HepG2 (cell line): ENCODE measurements around the gene PSKH1. TPM values are rescaled to one million over a fixed set of nuclear protein-coding genes. Genes with fewer than 3 reads are reported as not detected.

Experiments
- ATAC-seq: fragments of 200-7000 bp; cut with Tn5 transposase; 3 replicates; pipeline ENCODE4 v1.9.1; 2020; ENCODE audit warnings: mild to moderate bottlenecking, moderate library complexity
- BruUV-seq: library from RNA; stranded (reverse); fragments of 400-500 nt; replicated peaks from 2 replicates; lab custom pipeline; 2021; lab: Mats Ljungman, UMichigan
- CTCF ChIA-PET: fragments of 300-600 bp; formaldehyde crosslinking; extraction: SDS; loops from one replicate; lab custom pipeline; 2021; ENCODE audit warnings: low total read pairs, inconsistent platforms, low intra/inter-chr PET ratio; lab: Yijun Ruan, JAX
- POLR2A ChIA-PET: fragments of 350-600 bp; sonication (Branson Sonifier 250); formaldehyde crosslinking; loops from one replicate; lab custom pipeline; 2020; ENCODE audit warnings: antibody characterized with exemption, inconsistent platforms; lab: Yijun Ruan, JAX
- DNase-seq: peaks from one replicate; pipeline ENCODE4 v3.0.0-alpha.2; 2015; ENCODE audit warnings: low spot score
- FAIRE-seq: peaks from 3 replicates; lab custom pipeline; 2011; peaks lifted over from hg19 to GRCh38; lab: Jason Lieb, UNC
- H2AFZ ChIP-seq: one replicate; pipeline ENCODE4 v1.6.1; 2011; ENCODE audit warnings: low read length, inconsistent platforms
- H3K27ac ChIP-seq: fragments of 300-600 bp; 3 replicates; pipeline ENCODE4 v1.8.0; 2011; ENCODE audit warnings: mixed run types, mild to moderate bottlenecking, mixed read lengths, low read length, inconsistent platforms; ENCODE audit not compliant: insufficient read depth; ENCODE audit errors: extremely low read length
- H3K27me3 ChIP-seq, 2 experiments: fragments of 200-600 bp in 1 of 2; 2 replicates in 1 of 2; 3 replicates in 1 of 2; pipeline versions ENCODE4 v1.6.0 to v1.8.0; 2011; ENCODE audit warnings: low read length in 2 of 2, mild to moderate bottlenecking in 2 of 2, moderate library complexity in 2 of 2, inconsistent platforms in 1 of 2; ENCODE audit not compliant: insufficient read depth in 2 of 2, control insufficient read depth in 1 of 2
- H3K36me3 ChIP-seq, 2 experiments: fragments of 200-600 bp in 1 of 2; replicated peaks in 1 of 2; 2 replicates in 1 of 2; 3 replicates in 1 of 2; pipeline versions ENCODE4 v1.5.1 to v1.8.0; 2011; ENCODE audit warnings: low read length in 2 of 2, inconsistent platforms in 1 of 2; ENCODE audit not compliant: insufficient read depth in 2 of 2, control insufficient read depth in 1 of 2
- H3K4me1 ChIP-seq: 2 replicates; pipeline ENCODE4 v1.5.1; 2012; ENCODE audit warnings: low read length, inconsistent platforms; ENCODE audit not compliant: insufficient read depth
- H3K4me2 ChIP-seq: 2 replicates; pipeline ENCODE4 v1.6.0; 2011; ENCODE audit warnings: low read depth, low read length, inconsistent platforms
- H3K4me3 ChIP-seq, 3 experiments: fragments of 200-600 bp in 1 of 3; sonication (generic), shearing (Covaris generic) in 1 of 3; replicated peaks in 1 of 3; 2 replicates each; pipeline ENCODE4 v1.5.1; 2011 to 2016; ENCODE audit warnings: low read length in 3 of 3, inconsistent platforms in 2 of 3, low read depth in 2 of 3, mild to moderate bottlenecking in 2 of 3, control low read depth in 1 of 3, mixed read lengths in 1 of 3; ENCODE audit not compliant: insufficient read depth in 1 of 3
- H3K79me2 ChIP-seq: one replicate; pipeline ENCODE4 v1.6.1; 2011; ENCODE audit warnings: low read length, inconsistent platforms; ENCODE audit not compliant: insufficient read depth
- H3K9ac ChIP-seq: 2 replicates; pipeline ENCODE4 v1.6.0; 2011; ENCODE audit warnings: mild to moderate bottlenecking, low read depth, low read length, inconsistent platforms; ENCODE audit not compliant: insufficient read depth
- H3K9me3 ChIP-seq: 2 replicates; pipeline ENCODE4 v1.5.1; 2012; ENCODE audit warnings: mild to moderate bottlenecking, low read length
- H4K20me1 ChIP-seq: 2 replicates; pipeline ENCODE4 v1.6.0; 2011; ENCODE audit warnings: inconsistent platforms, mild to moderate bottlenecking, low read length, moderate library complexity; ENCODE audit not compliant: insufficient read depth
- CERS6 ChIP-seq: sonication (generic); formaldehyde crosslinking; IDR thresholded peaks from 2 replicates; pipeline ENCODE4 v1.5.0; 2020; ENCODE audit warnings: missing genetic modification reagents
- DDIT3 ChIP-seq: sonication (generic); formaldehyde crosslinking; IDR thresholded peaks from 2 replicates; pipeline ENCODE4 v1.4.0; 2020; ENCODE audit warnings: mild to moderate bottlenecking, missing genetic modification reagents
- DNMT3B ChIP-seq: conservative IDR thresholded peaks from 2 replicates; pipeline ENCODE4 v1.6.1; 2016; ENCODE audit warnings: missing biosample characterization, control low read depth
- IKZF4 ChIP-seq: sonication (generic); formaldehyde crosslinking; IDR thresholded peaks from 2 replicates; pipeline ENCODE4 v1.5.1; 2020; ENCODE audit warnings: borderline replicate concordance, mild to moderate bottlenecking, low read depth, missing genetic modification reagents; ENCODE audit errors: not compliant biosample characterization
- MTF1 ChIP-seq: sonication (generic); formaldehyde crosslinking; IDR thresholded peaks from 2 replicates; pipeline ENCODE4 v1.5.0; 2020; ENCODE audit warnings: missing genetic modification reagents
- POLR2AphosphoS5 ChIP-seq: IDR thresholded peaks from 2 replicates; pipeline ENCODE4 v1.6.1; 2012; ENCODE audit warnings: low read depth, low read length
- TCF12 ChIP-seq, 2 experiments: fragments of 450-650 bp in 1 of 2; sonication (generic) in 1 of 2; formaldehyde crosslinking in 1 of 2; IDR thresholded peaks; 2 replicates each; pipeline versions ENCODE4 v1.6.1 to v1.8.0; 2017 to 2022; ENCODE audit warnings: antibody characterized with exemption in 1 of 2, mild to moderate bottlenecking in 1 of 2, missing genetic modification reagents in 1 of 2, moderate library complexity in 1 of 2
- ZNF382 ChIP-seq: sonication (generic); formaldehyde crosslinking; IDR thresholded peaks from 2 replicates; pipeline ENCODE4 v1.5.0; 2020; ENCODE audit warnings: missing genetic modification reagents, mild to moderate bottlenecking, borderline replicate concordance
- ZNF44 ChIP-seq: sonication (generic); formaldehyde crosslinking; IDR thresholded peaks from 2 replicates; pipeline ENCODE4 v1.5.1; 2020; ENCODE audit warnings: mild to moderate bottlenecking, missing genetic modification reagents
- ZNF576 ChIP-seq: sonication (generic); formaldehyde crosslinking; IDR thresholded peaks from 2 replicates; pipeline ENCODE4 v1.4.0; 2020; ENCODE audit warnings: mild to moderate bottlenecking, missing genetic modification reagents
- ZNF639 ChIP-seq: conservative IDR thresholded peaks from 2 replicates; pipeline ENCODE4 v1.6.1; 2018; ENCODE audit warnings: missing genetic modification reagents
- ZNF747 ChIP-seq: sonication (generic); formaldehyde crosslinking; IDR thresholded peaks from 2 replicates; pipeline ENCODE4 v1.8.1; 2023; ENCODE audit warnings: missing genetic modification reagents, mild to moderate bottlenecking, borderline replicate concordance
- ZNF788 ChIP-seq: sonication (generic); formaldehyde crosslinking; IDR thresholded peaks from 2 replicates; pipeline ENCODE4 v1.5.0; 2020; ENCODE audit warnings: mild to moderate bottlenecking, missing genetic modification reagents, borderline replicate concordance
- WGBS: methylation state at CpG from one replicate; pipeline ENCODE4 v1.1.6; 2017; ENCODE audit warnings: low lambda C conversion rate; 5-methylcytosine and 5-hydroxymethylcytosine counted together
- in situ Hi-C: cut with HindIII; loops from 2 replicates; pipeline ENCODE4 v1.10.0; 2017; ENCODE audit warnings: low pct_unique_long_range_greater_than_20kb; ENCODE audit not compliant: extremely low pct_ligation_motif_present
- intact Hi-C: fragments of 100-400 bp; cut with micrococcal nuclease; formaldehyde crosslinking; loops from one replicate; pipeline ENCODE4 v1.10.0; 2022; ENCODE audit not compliant: unreplicated experiment
- polyA plus RNA-seq, 8 experiments: library from polyadenylated mRNA; depleted of rRNA in 3 of 8; stranded (reverse) in 7 of 8; unstranded in 1 of 8; fragments of >200 nt; fragmentation: Illumina TruSeq in 4 of 8; extraction: Trizol in 4 of 8; gene quantifications; 2 replicates each; pipeline versions ENCODE4 v1.2.1 to v1.2.3, GENCODE V29; 2011 to 2016; ENCODE audit warnings: low read depth in 4 of 8, missing spikeins in 1 of 8, mixed read lengths in 1 of 8; ENCODE audit not compliant: insufficient read depth in 1 of 8
- total RNA-seq, 5 experiments: library from RNA; depleted of rRNA; stranded (reverse); fragments of >200 nt; fragmentation: Illumina TruSeq; extraction: Trizol; gene quantifications; 2 replicates each; pipeline ENCODE4 v1.2.3, GENCODE V29; 2016; ENCODE audit warnings: low read depth in 1 of 5

The PSKH1 gene
- total and polyA plus RNA-seq, 2 of the 13 experiments (the other 11 are each of a cell fraction or from before 2014, with no cell fraction given), result 8.4 to 19.1 TPM

- CTCF ChIA-PET, result no interaction called here
- no peak for ATAC-seq
- H3K4me1 ChIP-seq, result peaks cover 26% of the 10 kb centered on the region
Observed at GRCh38 chr16:67861877-67862276, 31.2 kb upstream of the PSKH1 start.

GRCh38 chr16:67862623-67863583, 30.2 kb upstream of the PSKH1 start:
- no peak overlapping the region for H3K9ac ChIP-seq
- TF ChIP-seq IKZF4 (no peak), POLR2AphosphoS5 (0 out of 2 replicates have a peak, but pooled peaks have one; percentile 13), TCF12 (IDR thresholded peaks at IDR 0.05) (no peak), TCF12 (CRISPR knock-in tag; IDR thresholded peaks at IDR 0.05) (no peak), CERS6 (no peak), ZNF639 (no peak), ZNF382 (CRISPR knock-in tag) (no peak)
- no peaks in the 10 kb centered on the region for H3K9me3 ChIP-seq
- no TSS peak for BruUV-seq
- H3K4me1 ChIP-seq, result peaks cover 16% of the 10 kb centered on the region
- H4K20me1 ChIP-seq, result peaks cover 41% of the 10 kb centered on the region
- DNase-seq (no peak), ATAC-seq (no peak), FAIRE-seq (no peak)
- POLR2A ChIA-PET, result interaction anchor here (1.0 kb wide), 1 partner anchor 11 kb away, joined by 3 read pairs; no protein-coding TSS in a partner anchor
- peaks cover 70% of the 10 kb centered on the region for H3K79me2 ChIP-seq
- WGBS, result 98% methylated on average over 11 of the region's 11 CpGs
- no peak overlapping the region for H3K4me2 ChIP-seq
- H3K27ac ChIP-seq, result no peak overlapping the region
- peaks cover 23 to 69% of the 10 kb centered on the region in 2 experiments for H3K36me3 ChIP-seq
- intact Hi-C loops, result no loop called here
- in situ Hi-C loops, result no loop called here
- no peak overlapping the region for H2AFZ ChIP-seq
- no peaks in the 10 kb centered on the region for H3K27me3 ChIP-seq
- H3K4me3 ChIP-seq, result no peak overlapping the region
- CTCF ChIA-PET, result no interaction called here

More at GRCh38 chr16:67861877-67862276, 31.2 kb upstream of the PSKH1 start:
- intact Hi-C loops, result no loop called here
- H3K4me2 ChIP-seq, result no peak overlapping the region
- H3K79me2 ChIP-seq, result peaks cover 78% of the 10 kb centered on the region
- H4K20me1 ChIP-seq, result peaks cover 51% of the 10 kb centered on the region
- H3K36me3 ChIP-seq, result peaks cover 21 to 59% of the 10 kb centered on the region in 2 experiments
- POLR2A ChIA-PET, result interaction anchor here (1.3 kb wide), 1 partner anchor 16 kb away, joined by 4 read pairs; no protein-coding TSS in a partner anchor
- WGBS, result 97% methylated on average over 6 of the region's 6 CpGs
- H3K27me3 ChIP-seq, result no peaks in the 10 kb centered on the region
- no peak overlapping the region for H3K27ac ChIP-seq
- no peak overlapping the region for H3K9ac ChIP-seq
- TF ChIP-seq ZNF788 (CRISPR knock-in tag), result 0 out of 2 replicates have a peak, but pooled peaks have one; percentile 27
- no peak for TF ChIP-seq ZNF747 (CRISPR knock-in tag)
- TF ChIP-seq MTF1 (CRISPR knock-in tag), result no peak
- TF ChIP-seq ZNF44 (CRISPR knock-in tag), result no peak
- no peak for TF ChIP-seq DNMT3B
- TF ChIP-seq DDIT3 (CRISPR knock-in tag), result no peak
- TF ChIP-seq ZNF576 (CRISPR knock-in tag), result no peak
- H3K9me3 ChIP-seq, result no peaks in the 10 kb centered on the region
- no TSS peak for BruUV-seq
- no peak overlapping the region for H2AFZ ChIP-seq
- in situ Hi-C loops, result no loop called here
- H3K4me3 ChIP-seq, result no peak overlapping the region
- FAIRE-seq (no peak), DNase-seq (no peak)
